ENCODE results near the gene CISH.

The CISH gene

DNA sequence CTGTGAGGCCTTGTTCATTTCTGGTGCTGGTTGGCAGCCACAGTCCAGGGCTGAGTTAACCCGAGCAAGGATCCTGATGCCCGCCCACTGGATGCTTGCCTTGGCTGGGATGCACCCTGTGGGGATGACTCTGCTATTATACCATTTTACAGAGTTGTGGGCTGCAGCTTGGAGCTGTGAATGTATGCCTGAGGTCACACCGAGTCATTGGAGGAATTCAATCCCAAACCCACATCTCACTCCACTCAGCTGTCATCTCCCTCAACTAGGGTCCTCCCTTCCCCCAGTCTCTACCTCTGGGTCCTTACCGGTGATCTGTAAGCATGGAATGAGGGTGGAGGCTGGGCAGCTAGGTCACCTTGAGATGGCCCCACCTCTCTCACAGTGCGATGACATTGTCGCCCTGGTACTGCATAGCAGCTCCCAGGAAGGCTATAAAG is 27.5 kb upstream of the CISH start:
- no peak for DNase-seq (ENCODE audit: low read depth)
- no peak overlapping the region for H3K4me3 ChIP-seq (ENCODE audit: control insufficient read depth, low read depth, low read length)
- TF ChIP-seq, protein P1, sequence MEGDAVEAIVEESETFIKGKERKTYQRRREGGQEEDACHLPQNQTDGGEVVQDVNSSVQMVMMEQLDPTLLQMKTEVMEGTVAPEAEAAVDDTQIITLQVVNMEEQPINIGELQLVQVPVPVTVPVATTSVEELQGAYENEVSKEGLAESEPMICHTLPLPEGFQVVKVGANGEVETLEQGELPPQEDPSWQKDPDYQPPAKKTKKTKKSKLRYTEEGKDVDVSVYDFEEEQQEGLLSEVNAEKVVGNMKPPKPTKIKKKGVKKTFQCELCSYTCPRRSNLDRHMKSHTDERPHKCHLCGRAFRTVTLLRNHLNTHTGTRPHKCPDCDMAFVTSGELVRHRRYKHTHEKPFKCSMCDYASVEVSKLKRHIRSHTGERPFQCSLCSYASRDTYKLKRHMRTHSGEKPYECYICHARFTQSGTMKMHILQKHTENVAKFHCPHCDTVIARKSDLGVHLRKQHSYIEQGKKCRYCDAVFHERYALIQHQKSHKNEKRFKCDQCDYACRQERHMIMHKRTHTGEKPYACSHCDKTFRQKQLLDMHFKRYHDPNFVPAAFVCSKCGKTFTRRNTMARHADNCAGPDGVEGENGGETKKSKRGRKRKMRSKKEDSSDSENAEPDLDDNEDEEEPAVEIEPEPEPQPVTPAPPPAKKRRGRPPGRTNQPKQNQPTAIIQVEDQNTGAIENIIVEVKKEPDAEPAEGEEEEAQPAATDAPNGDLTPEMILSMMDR (IDR thresholded peaks at IDR 0.05; ENCODE audit: control insufficient read depth, insufficient read depth, low read depth, low read length, missing control alignments), result no peak

DNA sequence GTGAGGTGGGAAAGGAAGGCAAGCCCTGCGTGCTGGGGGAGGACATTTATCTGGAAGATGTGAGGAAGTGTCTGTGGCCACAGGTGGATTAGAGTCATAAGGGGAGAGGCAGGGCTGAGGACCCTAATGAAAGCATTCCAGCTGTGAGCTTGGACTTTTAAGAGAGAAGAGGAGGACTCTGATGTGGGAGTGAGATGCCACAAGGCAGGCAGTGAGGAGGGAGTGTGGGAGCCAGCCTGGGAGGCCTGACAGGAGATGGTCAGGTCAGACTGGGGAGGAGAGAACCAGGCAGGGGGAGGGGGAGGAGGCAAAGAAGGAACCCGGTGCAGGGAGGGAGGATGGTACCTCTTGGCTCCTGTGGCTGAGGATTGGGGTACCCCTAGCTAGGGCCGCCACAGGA is 26.4 kb upstream of the CISH start:
- no peak for DNase-seq (ENCODE audit: low read depth)
- H3K4me3 ChIP-seq (ENCODE audit: control insufficient read depth, low read depth, low read length), result no peak overlapping the region
- TF ChIP-seq, protein P1 (IDR thresholded peaks at IDR 0.05; ENCODE audit: control insufficient read depth, insufficient read depth, low read depth, low read length, missing control alignments), result no peak

DNA sequence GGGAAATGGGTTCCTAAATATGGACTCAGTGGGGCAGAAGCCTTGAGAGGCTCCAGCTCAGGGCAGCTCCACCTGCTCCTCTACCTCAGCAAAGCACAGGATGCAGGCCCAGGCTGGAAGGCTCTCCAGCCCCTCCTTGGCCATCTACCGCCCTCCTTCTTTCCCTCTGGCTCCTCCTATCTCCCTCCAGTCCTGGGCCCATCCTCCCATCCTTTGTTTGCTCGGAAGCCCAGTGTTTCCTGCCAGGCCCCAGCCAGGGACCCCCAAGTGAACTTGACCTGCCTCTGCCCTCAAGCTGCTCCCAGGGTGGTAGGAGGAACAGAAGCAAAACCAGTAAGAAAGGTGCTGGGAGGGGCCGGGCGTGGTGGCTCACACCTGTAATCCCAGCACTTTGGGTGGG is 25.4 kb upstream of the CISH start:
- H3K4me3 ChIP-seq (ENCODE audit: control insufficient read depth, low read depth, low read length), result no peak overlapping the region
- DNase-seq (ENCODE audit: low read depth), result no peak
- TF ChIP-seq, protein P1 (IDR thresholded peaks at IDR 0.05; ENCODE audit: control insufficient read depth, insufficient read depth, low read depth, low read length, missing control alignments), result no peak

DNA sequence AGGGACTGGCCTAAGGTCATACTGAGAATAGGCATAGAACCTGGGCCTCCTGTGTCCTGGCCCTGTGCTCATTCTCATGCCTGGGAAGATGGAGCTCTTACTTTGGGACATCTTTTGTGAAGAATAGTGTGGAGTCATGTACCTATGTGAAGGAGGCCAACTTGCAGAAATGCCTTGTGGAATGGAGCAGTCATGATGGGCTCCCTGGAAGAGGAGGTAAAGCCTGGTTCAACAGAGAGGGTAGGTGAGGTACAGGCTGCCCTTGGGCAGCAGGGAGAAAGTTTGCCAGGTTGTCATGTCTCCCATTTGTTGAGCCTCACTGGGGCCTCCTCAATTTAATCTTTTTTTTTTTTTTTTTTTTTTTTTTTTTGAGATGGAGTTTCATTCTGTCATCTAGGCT is 23.5 kb upstream of the CISH start:
- DNase-seq (ENCODE audit: low read depth), result no peak
- TF ChIP-seq, protein P1 (IDR thresholded peaks at IDR 0.05; ENCODE audit: control insufficient read depth, insufficient read depth, low read depth, low read length, missing control alignments), result no peak
- no peak overlapping the region for H3K4me3 ChIP-seq (ENCODE audit: control insufficient read depth, low read depth, low read length)

DNA sequence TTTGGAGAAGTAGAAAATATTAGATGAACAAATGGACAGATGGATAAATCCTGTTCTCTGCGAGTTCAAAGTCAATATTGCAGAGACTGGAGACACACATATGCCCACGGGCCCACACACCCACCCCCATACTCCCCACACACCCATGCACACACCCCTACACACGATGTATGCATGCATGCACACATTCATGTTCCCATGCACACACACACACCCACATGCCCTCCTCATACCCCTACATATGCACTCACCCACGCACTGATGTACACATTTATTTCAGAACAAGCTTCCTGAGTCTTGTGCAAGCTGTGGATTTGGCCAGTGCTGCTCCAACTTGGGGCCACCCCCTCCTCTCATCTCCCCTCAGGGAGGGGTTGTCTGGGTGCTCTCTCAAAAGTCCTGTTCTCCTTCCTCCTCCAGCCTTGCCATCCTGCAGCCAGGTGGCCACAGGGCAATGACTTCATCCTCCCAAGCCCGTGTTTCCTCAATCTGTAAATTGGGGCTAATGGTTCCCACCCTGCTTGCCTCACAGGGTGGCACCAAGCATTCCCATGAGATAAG is 21.7 kb upstream of the CISH start:
- no peak overlapping the region for H3K4me3 ChIP-seq (ENCODE audit: control insufficient read depth, low read depth, low read length)
- TF ChIP-seq, protein P1 (IDR thresholded peaks at IDR 0.05; ENCODE audit: control insufficient read depth, insufficient read depth, low read depth, low read length, missing control alignments), result no peak
- no peak for DNase-seq (ENCODE audit: low read depth)

DNA sequence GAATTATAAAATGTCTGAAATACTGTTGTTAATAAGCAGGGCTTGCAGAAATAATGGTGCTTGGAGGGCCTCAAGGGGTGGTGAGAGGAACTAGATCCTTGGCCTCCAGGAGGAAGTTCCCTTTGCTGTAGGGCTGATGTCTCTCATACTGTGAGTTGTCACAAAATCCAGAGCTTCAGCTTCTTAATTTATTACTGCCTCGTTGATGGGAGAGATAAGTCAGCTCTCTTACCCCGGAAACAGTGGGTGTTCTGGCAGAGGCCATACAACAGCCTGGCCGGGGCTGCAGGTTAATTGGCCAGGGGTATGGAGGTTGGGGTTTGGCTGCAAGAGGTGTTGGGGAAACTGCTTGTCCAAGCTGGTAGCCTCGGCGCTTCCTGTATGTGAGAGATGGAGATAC is 20.9 kb upstream of the CISH start:
- H3K4me3 ChIP-seq (ENCODE audit: control insufficient read depth, low read depth, low read length), result no peak overlapping the region
- TF ChIP-seq, protein P1 (IDR thresholded peaks at IDR 0.05; ENCODE audit: control insufficient read depth, insufficient read depth, low read depth, low read length, missing control alignments), result no peak
- DNase-seq (ENCODE audit: low read depth), result no peak

DNA sequence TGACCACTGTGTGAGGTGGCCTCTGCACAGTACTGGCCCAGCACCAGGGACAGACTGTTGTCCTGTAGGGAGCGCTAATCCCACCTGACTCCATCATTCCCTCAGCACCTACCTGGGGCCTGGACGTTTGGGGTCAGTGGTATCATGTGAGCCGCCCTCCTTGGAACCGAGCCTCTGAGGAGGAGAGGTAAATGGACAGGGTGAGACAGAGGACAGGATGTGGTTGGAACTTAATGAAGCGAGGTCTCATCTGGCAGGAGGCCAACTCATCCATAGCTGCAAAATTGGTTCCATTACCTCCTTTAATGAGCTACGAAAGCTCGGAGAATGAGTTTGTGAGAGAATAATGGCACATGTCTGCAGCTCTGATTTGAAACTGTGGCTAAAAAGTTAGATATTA is 19.3 kb upstream of the CISH start:
- no peak overlapping the region for H3K4me3 ChIP-seq (ENCODE audit: control insufficient read depth, low read depth, low read length)
- DNase-seq (ENCODE audit: low read depth), result no peak
- TF ChIP-seq, protein P1 (IDR thresholded peaks at IDR 0.05; ENCODE audit: control insufficient read depth, insufficient read depth, low read depth, low read length, missing control alignments), result no peak
